Measurements from ENCODE around the gene FBXO44.

DNA sequence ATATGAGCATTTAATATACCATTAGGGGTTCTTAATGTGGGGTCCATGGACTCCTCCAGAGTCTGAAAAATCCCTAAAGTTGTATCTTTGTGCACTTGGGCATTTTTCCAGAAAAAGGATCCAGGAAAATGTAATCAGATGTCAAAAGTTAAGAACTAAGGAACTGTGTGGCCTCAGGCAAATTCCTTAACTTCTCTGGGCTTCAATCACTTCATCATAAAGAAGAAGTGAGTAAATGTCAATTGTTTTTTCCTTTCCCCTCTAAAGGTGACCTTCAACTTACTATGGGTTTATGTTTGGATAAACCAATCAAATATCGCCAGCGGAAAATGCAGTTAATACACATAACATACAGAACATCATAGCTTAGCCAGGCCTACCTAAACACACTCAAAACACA lies 23.8 kb downstream of the FBXO44 start:
- TF ChIP-seq, protein P1, sequence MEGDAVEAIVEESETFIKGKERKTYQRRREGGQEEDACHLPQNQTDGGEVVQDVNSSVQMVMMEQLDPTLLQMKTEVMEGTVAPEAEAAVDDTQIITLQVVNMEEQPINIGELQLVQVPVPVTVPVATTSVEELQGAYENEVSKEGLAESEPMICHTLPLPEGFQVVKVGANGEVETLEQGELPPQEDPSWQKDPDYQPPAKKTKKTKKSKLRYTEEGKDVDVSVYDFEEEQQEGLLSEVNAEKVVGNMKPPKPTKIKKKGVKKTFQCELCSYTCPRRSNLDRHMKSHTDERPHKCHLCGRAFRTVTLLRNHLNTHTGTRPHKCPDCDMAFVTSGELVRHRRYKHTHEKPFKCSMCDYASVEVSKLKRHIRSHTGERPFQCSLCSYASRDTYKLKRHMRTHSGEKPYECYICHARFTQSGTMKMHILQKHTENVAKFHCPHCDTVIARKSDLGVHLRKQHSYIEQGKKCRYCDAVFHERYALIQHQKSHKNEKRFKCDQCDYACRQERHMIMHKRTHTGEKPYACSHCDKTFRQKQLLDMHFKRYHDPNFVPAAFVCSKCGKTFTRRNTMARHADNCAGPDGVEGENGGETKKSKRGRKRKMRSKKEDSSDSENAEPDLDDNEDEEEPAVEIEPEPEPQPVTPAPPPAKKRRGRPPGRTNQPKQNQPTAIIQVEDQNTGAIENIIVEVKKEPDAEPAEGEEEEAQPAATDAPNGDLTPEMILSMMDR (conservative IDR thresholded peaks at IDR 0.05 in 1 of 2, IDR thresholded peaks at IDR 0.05 in 1 of 2; ENCODE audit: low read depth in 1 of 2, low read length in 2 of 2), result no peak
- TF ChIP-seq EZH2 (IDR thresholded peaks at IDR 0.05; ENCODE audit: low read length, missing control alignments), result no peak
